GM13977 (cell line): ENCODE results near the gene MED23.
"Not testable (repeated sequence)": the region's sequence is repeated elsewhere in the genome, so short reads cannot be mapped to it uniquely, and the experiment has no call there.

Source experiments
- DNase-seq: peaks from one replicate; pipeline ENCODE4 v3.0.0; 2012; ENCODE audit warnings: low spot score
- CTCF ChIP-seq: IDR thresholded peaks from 2 replicates; pipeline ENCODE4 v1.5.1; 2012; ENCODE audit warnings: mild to moderate bottlenecking, control low read depth; ENCODE audit not compliant: insufficient read depth; ENCODE audit errors: extremely low read depth, missing control alignments
- in situ Hi-C: fragments of 300-500 bp; cut with MboI; formaldehyde crosslinking; loops from one replicate; pipeline ENCODE4 v1.12.0; 2022; ENCODE audit warnings: low sequenced_read_pairs, low pct_unique_long_range_greater_than_20kb, mixed read lengths, inconsistent platforms; ENCODE audit not compliant: unreplicated experiment

MED23 gene

GRCh38 chr6:131545317-131545716 is 82.7 kb downstream of the MED23 start:
- no peak for TF ChIP-seq CTCF
- no peak for DNase-seq
- in situ Hi-C loops = loop anchor here (25.0 kb wide), 2 partner anchors 358 to 658 kb away; no protein-coding TSS in a partner anchor

- in situ Hi-C loops = loop anchor here (25.0 kb wide), 2 partner anchors 351 to 651 kb away; no protein-coding TSS in a partner anchor
- not testable (repeated sequence) for DNase-seq
These were observed 89.4 kb downstream of the MED23 start for GRCh38 chr6:131538615-131539014.

- in situ Hi-C loops = loop anchor here (25.0 kb wide), 2 partner anchors 345 to 645 kb away; no protein-coding TSS in a partner anchor
- TF ChIP-seq CTCF = no peak
- DNase-seq = peak; percentile 50
These were observed 95.4 kb downstream of the MED23 start for GRCh38 chr6:131532580-131533039.

- not testable (repeated sequence) for DNase-seq
- in situ Hi-C loops = loop anchor here (25.0 kb wide), 2 partner anchors 344 to 644 kb away; no protein-coding TSS in a partner anchor
These were observed 96.4 kb downstream of the MED23 start for GRCh38 chr6:131531681-131532080.

GRCh38 chr6:131530936-131531335 is 97.1 kb downstream of the MED23 start:
- in situ Hi-C loops = loop anchor here (25.0 kb wide), 2 partner anchors 344 to 644 kb away; no protein-coding TSS in a partner anchor
- not testable (repeated sequence) for DNase-seq

GRCh38 chr6:131524695-131525336 is 103.2 kb downstream of the MED23 start:
- in situ Hi-C loops = loop anchor here (25.0 kb wide), 2 partner anchors 338 to 638 kb away; no protein-coding TSS in a partner anchor
- no peak for TF ChIP-seq CTCF
- no peak for DNase-seq

GRCh38 chr6:131523988-131524673 is 103.9 kb downstream of the MED23 start:
- in situ Hi-C loops = no loop called here
- no peak for DNase-seq
- TF ChIP-seq CTCF = no peak
